HG03039 (cell line): ENCODE measurements around the gene LHFPL2.

Experiments
- ATAC-seq: cut with Tn5 transposase; IDR thresholded peaks from one replicate; pipeline ENCODE4 v1.9.1; 2021; ENCODE audit warnings: mild to moderate bottlenecking, moderate library complexity; ENCODE audit not compliant: unreplicated experiment

LHFPL2 gene

GRCh38 chr5:78642701-78643100 is 5.9 kb downstream of the LHFPL2 start:
- ATAC-seq, result no peak

- ATAC-seq, result no peak
Measured at GRCh38 chr5:78640662-78641474, 7.7 kb downstream of the LHFPL2 start.

GRCh38 chr5:78639791-78640190 is 8.8 kb downstream of the LHFPL2 start:
- no peak for ATAC-seq

GRCh38 chr5:78638973-78639669 is 9.5 kb downstream of the LHFPL2 start:
- ATAC-seq, result no peak

- ATAC-seq, result no peak
Measured at GRCh38 chr5:78638423-78638822, 10.1 kb downstream of the LHFPL2 start.

- ATAC-seq, result no peak
Measured at GRCh38 chr5:78637468-78637867, 11.1 kb downstream of the LHFPL2 start.

- ATAC-seq, result no peak
Measured at GRCh38 chr5:78636682-78637081, 11.9 kb downstream of the LHFPL2 start.

GRCh38 chr5:78634634-78635033 is 13.9 kb downstream of the LHFPL2 start:
- ATAC-seq, result no peak

GRCh38 chr5:78634229-78634628 is 14.3 kb downstream of the LHFPL2 start:
- no peak for ATAC-seq

GRCh38 chr5:78633700-78634099 is 14.9 kb downstream of the LHFPL2 start:
- no peak for ATAC-seq

GRCh38 chr5:78632467-78632866 is 16.1 kb downstream of the LHFPL2 start:
- ATAC-seq, result no peak

- no peak for ATAC-seq
Measured at GRCh38 chr5:78631931-78632330, 16.6 kb downstream of the LHFPL2 start.

GRCh38 chr5:78630047-78630446 is 18.5 kb downstream of the LHFPL2 start:
- no peak for ATAC-seq

- ATAC-seq, result no peak
Measured at GRCh38 chr5:78629624-78630023, 18.9 kb downstream of the LHFPL2 start.

GRCh38 chr5:78628270-78628992 is 20.1 kb downstream of the LHFPL2 start:
- ATAC-seq, result no peak

GRCh38 chr5:78627766-78628165 is 20.8 kb downstream of the LHFPL2 start:
- no peak for ATAC-seq

GRCh38 chr5:78627175-78627574 is 21.4 kb downstream of the LHFPL2 start:
- no peak for ATAC-seq

GRCh38 chr5:78626009-78626571 is 22.5 kb downstream of the LHFPL2 start:
- no peak for ATAC-seq

GRCh38 chr5:78624992-78625391 is 23.6 kb downstream of the LHFPL2 start:
- ATAC-seq, result no peak

- ATAC-seq, result no peak
Measured at GRCh38 chr5:78624011-78624541, 24.5 kb downstream of the LHFPL2 start.
